ENCODE results near the gene OR2A42.
"Not testable (repeated sequence)": the region's sequence is repeated elsewhere in the genome, so short reads cannot be mapped to it uniquely, and the experiment has no call there.

The OR2A42 gene, protein sequence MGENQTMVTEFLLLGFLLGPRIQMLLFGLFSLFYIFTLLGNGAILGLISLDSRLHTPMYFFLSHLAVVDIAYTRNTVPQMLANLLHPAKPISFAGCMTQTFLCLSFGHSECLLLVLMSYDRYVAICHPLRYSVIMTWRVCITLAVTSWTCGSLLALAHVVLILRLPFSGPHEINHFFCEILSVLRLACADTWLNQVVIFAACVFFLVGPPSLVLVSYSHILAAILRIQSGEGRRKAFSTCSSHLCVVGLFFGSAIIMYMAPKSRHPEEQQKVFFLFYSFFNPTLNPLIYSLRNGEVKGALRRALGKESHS

GRCh38 chr7:144239365-144239764 is at the start of gene OR2A42:
OR2A42 (minus strand) TSS chr7:144239605; CDS start chr7:144232843, 6,762 bp downstream.
- DNase-seq (ENCODE audit: low read depth in 2 of 2): not testable (repeated sequence)

GRCh38 chr7:144287171-144287784 is 47.9 kb upstream of the OR2A42 start:
- DNase-seq (ENCODE audit: low read depth in 2 of 2): not testable (repeated sequence)

- DNase-seq (ENCODE audit: low read depth in 2 of 2): not testable (repeated sequence)
Measured at GRCh38 chr7:144283716-144284115, 44.3 kb upstream of the OR2A42 start.

- DNase-seq (ENCODE audit: low read depth in 2 of 2): not testable (repeated sequence)
Measured at GRCh38 chr7:144282490-144282889, 43.1 kb upstream of the OR2A42 start.

DNA sequence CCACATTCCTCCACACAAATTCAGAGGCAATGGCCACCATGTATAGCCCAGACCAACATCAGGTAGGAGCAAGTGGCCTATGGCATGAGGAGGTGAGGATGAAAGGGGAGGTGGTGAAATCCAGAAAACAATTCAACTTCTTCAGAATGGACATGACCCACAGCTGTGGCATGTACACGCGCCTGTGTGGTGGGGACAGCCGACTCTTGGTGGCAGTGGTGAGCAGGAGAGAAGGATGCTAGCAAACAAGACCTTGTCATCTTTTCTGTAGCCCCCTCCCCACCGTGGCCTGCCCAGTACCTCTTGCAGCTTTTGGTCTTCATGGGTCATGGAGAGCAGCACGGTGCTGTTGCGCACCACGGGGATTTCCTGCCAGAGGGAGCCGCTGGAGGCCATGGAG is 42.6 kb upstream of the OR2A42 start:
- not testable (repeated sequence) for DNase-seq (ENCODE audit: low read depth in 2 of 2)

DNA sequence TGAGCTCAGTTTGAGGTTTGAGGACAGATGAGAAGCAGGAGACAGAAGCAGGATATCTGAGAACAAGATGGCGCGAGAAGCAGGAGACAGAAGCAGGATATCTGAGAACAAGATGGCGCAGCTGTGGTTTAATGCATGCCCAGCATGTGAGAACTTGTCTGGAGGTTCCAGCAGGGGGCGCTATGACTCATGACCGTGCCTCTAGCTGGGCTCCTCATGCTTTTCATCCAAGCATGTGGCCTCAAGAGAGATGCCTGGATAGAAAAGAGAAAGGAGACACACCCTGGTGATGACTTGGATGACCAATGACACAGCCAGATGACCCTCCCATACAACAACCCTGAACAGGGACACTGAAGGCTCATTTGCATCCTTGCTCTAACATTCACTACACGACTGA is 40.6 kb upstream of the OR2A42 start:
- not testable (repeated sequence) for DNase-seq (ENCODE audit: low read depth in 2 of 2)

DNA sequence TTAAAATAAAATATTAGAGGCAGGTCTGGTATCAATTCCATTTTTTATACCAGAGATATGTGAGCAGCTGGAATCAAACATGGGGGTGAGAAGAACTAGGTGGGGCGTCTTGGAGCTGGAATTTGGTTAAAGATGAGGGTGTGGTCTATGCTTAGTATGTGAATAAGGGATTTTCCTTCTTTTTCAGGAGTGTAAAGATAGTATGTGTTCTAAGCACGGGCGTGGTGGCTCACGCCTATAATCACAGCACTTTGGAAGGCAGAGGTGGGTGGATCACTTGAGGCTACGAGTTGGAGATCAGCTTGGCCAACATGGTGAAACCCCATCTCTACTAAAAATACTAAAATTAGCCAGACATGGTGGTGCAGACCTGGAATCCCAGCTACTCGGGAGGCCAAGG is 35.9 kb upstream of the OR2A42 start:
- DNase-seq (ENCODE audit: low read depth in 2 of 2): not testable (repeated sequence)

- DNase-seq (ENCODE audit: low read depth in 2 of 2): not testable (repeated sequence)
Measured at GRCh38 chr7:144269188-144269587, 29.8 kb upstream of the OR2A42 start, which contains the start of gene CTAGE8. CTAGE8 (minus strand) TSS chr7:144269288; CDS start chr7:144269250, 38 bp downstream.

DNA sequence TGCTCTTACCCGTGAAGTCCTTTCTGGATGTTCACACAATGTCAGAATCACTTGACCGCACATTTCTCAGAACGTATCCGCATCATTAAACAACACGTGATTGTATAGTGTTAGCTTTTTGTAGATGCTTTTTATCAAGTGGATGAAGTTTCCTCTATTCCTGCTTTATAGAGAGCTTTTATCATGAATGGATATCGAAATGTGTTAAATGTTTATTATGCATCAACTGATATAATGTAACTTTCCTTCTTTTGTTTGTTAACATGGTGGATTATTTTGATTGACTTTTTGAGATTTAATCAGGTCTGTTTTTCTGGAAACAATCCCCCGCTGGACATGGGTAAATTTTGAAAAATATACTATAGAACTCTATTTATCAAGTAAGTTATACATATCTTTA is 25.3 kb upstream of the OR2A42 start, which contains the start of gene OR2A7:
TSS of gene OR2A7 (minus strand) at position 101 of the 400 bp plus-strand sequence. CDS start 5,164 bp downstream, outside the sequence.
- not testable (repeated sequence) for DNase-seq (ENCODE audit: low read depth in 2 of 2)

- not testable (repeated sequence) for DNase-seq (ENCODE audit: low read depth in 2 of 2)
Measured at GRCh38 chr7:144262128-144262527, 22.7 kb upstream of the OR2A42 start.

DNA sequence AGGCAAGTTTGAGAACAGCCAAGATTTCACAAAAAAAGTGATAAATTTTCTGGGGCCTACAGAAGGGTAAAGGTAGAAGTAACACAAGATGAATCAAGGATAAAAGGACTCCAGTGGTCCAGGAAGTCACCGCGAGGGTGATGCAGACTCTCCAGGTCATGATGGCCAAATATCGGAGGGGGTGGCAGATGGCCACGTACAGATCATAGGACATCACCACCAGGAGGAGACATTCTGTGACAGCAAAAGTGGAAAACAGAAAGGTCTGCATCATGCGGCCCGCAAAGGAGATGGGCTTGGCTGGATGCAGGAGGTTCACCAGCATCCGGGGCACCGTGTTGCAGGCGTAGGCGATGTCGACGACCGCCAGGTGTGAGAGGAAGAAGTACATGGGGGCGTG is 19.7 kb upstream of the OR2A42 start:
- DNase-seq (ENCODE audit: low read depth in 2 of 2): not testable (repeated sequence)

- no peak for DNase-seq (ENCODE audit: low read depth in 2 of 2)
Measured at GRCh38 chr7:144256112-144256511, 16.7 kb upstream of the OR2A42 start.

DNA sequence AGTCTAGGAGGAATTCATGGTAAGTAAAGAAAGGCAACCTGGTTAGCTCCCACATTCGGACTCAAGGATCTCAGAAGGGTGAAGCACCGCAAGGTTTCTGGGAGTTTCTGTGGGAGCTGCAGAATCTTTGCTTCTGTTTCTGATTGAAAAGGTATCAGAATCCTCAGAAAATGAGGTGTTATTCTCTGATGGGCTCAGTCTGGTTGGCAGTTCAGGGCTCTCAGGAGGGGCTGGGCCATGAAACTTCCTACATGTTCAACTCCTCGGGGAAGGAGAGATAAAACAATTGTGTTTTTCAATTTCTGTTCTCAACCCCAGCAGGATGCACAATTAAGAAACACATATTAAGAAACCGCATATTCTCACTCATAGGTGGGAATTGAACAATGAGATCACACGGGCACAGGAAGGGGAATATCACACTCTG is 16.1 kb upstream of the OR2A42 start:
- DNase-seq (ENCODE audit: low read depth in 2 of 2): no peak

DNA sequence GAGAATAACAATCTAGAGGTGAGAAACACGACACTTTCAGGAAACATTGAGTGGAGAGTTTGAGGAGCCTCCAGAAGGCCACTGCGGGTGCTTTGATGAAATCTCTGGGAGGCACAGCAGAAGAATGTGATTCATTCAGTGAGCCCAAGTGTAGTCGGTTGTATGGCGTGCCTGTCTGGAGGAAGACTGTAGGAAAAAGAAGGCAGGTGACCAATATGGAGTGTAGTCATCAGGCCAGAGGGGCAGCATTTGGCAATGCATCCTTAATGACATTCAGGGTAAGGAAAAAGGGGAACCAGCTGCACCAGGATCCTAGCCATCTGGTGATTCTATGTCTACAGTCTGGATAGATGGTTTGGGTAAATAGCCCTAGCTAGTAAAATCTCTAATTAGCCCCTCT is 12.9 kb upstream of the OR2A42 start:
- DNase-seq (ENCODE audit: low read depth in 2 of 2): not testable (repeated sequence)

DNA sequence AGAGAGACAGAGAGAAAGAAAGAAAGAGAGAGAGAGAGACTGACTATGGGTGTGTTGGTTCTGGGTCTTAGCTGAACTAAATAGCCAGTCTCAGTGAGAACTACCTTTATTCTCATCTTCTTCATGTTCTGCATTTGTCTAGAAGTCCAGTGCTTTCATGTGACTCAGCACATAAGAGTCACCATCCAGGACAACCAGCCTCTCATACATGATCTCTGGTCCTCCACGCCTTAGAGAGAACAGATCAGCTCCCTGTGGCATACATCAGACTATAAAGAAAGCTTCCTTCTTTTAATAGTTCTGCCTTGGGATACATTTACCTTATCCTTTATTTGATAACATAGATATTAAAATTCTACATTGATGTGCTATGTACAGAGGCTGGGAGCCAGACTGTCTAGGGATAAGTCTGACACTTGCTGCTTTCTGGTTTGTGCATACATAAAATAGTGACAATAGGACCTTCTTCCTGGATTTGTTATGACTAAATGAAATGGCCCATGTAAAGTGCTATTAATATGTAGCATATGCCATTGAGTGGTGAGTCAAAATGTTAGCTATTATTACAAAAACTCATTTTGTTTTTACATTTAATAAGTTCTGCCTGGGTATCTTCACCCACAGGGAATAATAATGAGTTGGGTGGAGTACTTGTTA is 8.4 kb upstream of the OR2A42 start:
- not testable (repeated sequence) for DNase-seq (ENCODE audit: low read depth in 2 of 2)

DNA sequence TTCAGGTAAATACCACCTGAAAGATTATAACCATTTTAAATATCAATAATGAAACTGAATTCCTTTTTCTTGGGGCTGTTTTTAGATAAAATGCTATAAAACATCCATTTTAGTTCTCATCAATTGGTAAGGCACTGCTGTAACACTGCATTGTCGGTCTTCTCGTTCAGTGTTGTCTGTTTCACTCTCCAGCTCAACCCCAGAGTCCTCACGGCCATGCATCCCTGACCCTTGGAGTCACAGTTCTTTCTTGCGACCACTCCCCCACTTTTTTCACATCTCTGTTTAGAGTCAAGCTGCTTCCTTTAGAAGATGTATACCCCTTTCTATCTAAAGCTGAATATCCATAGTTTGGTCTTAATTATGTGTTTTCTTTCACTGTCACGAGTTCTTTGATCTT is 7.6 kb upstream of the OR2A42 start:
- not testable (repeated sequence) for DNase-seq (ENCODE audit: low read depth in 2 of 2)

DNA sequence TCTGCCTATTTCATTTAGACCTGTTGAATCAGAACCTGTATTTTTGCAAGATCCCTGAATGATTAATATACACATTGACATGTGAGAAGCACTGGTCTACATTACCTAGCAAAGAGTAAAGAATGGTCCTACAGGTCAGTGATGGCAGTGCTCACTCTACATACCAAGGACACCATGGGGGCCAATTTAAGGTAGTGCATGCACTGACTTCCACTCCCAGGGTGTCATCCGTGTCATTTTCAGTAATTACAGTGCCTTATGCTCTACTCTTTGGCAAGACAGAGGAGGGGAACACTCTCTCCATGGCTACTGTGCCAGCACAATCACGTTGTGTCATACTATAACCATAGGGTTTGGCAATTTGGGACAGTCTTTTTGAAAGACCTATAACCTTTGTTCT is 6.0 kb upstream of the OR2A42 start:
- not testable (repeated sequence) for DNase-seq (ENCODE audit: low read depth in 2 of 2)

DNA sequence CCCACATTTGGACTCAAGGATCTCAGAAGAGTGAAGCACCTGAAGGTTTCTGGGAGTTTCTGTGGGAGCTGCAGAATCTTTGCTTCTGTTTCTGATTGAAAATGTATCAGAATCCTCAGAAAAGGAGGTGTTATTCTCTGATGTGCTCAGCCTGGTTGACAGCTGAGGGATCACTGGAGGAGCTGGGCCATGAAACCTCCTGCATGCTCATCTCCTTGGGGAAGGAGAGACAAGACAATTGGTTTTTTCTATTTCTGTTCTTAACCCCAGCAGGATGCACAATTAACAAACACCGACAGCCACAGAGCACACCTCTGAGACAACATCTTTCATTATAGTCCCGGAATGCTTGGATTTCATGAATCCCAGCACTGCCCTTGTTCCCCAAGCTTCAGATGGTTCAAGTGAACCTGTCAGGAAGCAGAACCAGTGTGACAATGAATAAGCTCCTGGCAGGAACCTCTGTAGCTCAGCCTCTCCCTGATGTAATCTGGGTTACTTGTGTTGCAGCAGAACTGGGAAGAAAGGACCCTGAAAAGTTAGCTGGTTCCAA is 799 bp downstream of the OR2A42 start:
- not testable (repeated sequence) for DNase-seq (ENCODE audit: low read depth in 2 of 2)

DNA sequence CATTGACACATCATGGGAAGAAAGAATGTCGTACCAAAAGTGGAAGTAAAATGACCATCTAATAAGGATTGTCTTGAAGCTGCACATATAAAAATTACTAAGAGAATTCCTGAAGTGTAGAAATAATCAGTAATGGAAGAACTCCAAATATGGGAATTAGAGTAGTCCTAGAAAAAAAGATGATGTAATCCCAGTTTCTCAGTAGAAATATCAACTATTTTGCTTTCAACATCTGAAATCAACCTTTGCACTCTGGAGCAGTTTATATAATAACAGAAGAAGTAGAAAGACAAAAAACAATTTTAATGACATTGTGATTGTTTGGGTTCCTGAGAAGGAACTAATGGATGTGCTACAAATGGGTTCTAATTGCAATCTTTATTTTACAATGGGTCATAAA is 6.4 kb downstream of the OR2A42 start:
- not testable (repeated sequence) for DNase-seq (ENCODE audit: low read depth in 2 of 2)

DNA sequence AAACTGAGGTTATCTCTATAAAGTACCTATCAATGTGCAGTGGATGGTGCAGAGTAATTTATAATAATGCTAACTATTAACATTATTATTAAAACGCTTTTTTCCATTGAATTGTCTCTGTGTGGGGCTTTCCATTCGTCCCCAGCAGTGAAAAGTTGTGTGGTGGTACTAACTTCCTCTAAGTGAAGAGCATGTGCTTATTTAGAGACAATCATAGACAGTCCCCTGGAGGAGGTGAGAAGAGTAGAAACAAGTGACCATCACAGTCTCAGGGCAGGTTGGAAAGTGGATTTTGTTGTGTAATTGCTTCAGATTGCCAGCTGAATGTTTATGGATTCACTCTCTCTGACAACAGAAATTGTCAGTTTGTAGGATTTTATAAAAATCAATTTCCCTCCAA is 8.4 kb downstream of the OR2A42 start:
- not testable (repeated sequence) for DNase-seq (ENCODE audit: low read depth in 2 of 2)

- not testable (repeated sequence) for DNase-seq (ENCODE audit: low read depth in 2 of 2)
Measured at GRCh38 chr7:144228810-144229209, 10.6 kb downstream of the OR2A42 start.

DNA sequence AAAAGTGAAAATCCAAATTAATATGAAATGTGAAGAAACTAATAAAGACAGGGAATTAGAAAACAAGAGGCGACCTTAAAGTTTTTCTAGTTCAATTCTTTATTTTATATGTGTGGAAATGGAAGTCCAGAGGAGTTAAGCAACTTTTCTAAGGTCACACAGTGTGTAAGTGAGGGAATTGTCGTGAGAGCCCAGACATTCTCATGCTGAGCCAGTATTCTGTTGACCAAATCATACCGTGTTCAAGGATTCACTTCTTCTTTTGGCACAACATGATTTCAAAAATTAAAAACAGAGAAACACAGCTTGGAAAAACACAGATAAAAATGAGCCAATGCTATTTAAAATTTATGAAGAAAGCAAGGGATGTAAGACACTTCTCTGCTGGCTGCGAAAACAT is 12.5 kb downstream of the OR2A42 start:
- DNase-seq (ENCODE audit: low read depth in 2 of 2): not testable (repeated sequence)
